HG03135 (cell line): ENCODE results near the gene SLC2A4.
A peak's percentile ranks its signal among the peaks of the same experiment; 100 is the strongest.

ENCODE experiments used
- ATAC-seq: cut with Tn5 transposase; IDR thresholded peaks from one replicate; pipeline ENCODE4 v1.9.1; 2021; ENCODE audit warnings: mild to moderate bottlenecking, moderate library complexity; ENCODE audit not compliant: unreplicated experiment

The SLC2A4 gene

GRCh38 chr17:7246779-7247178 lies 34.7 kb upstream of the SLC2A4 start:
- no peak for ATAC-seq

- ATAC-seq: no peak
These were observed 32.7 kb upstream of the SLC2A4 start for GRCh38 chr17:7248796-7249195.

GRCh38 chr17:7249214-7249613 lies 32.3 kb upstream of the SLC2A4 start:
- no peak for ATAC-seq

GRCh38 chr17:7249830-7250229 lies 31.7 kb upstream of the SLC2A4 start:
- no peak for ATAC-seq

GRCh38 chr17:7250695-7251627 lies 30.6 kb upstream of the SLC2A4 start:
- ATAC-seq: no peak

GRCh38 chr17:7251661-7252175 lies 29.8 kb upstream of the SLC2A4 start, which contains the start of gene CTDNEP1:
Gene CTDNEP1 (minus strand): TSS chr17:7251734. CDS start chr17:7251296, 438 bp downstream.
- peak; percentile 88 for ATAC-seq

GRCh38 chr17:7252176-7253043 lies 29.1 kb upstream of the SLC2A4 start, which contains the start of gene ELP5:
Gene ELP5 (plus strand): TSS chr17:7252215. CDS start chr17:7252551, 336 bp downstream.
- ATAC-seq: peak; percentile 53

- no peak for ATAC-seq
These were observed 28.4 kb upstream of the SLC2A4 start for GRCh38 chr17:7253082-7253481.

- no peak for ATAC-seq
These were observed 27.0 kb upstream of the SLC2A4 start for GRCh38 chr17:7254511-7254910.

- no peak for ATAC-seq
These were observed 24.6 kb upstream of the SLC2A4 start for GRCh38 chr17:7256766-7257456.

- no peak for ATAC-seq
These were observed 22.6 kb upstream of the SLC2A4 start for GRCh38 chr17:7258731-7259554.

GRCh38 chr17:7259555-7259889 lies 22.0 kb upstream of the SLC2A4 start:
- no peak for ATAC-seq

- ATAC-seq: no peak
These were observed 21.4 kb upstream of the SLC2A4 start for GRCh38 chr17:7260151-7260550.

- ATAC-seq: no peak
These were observed 20.7 kb upstream of the SLC2A4 start for GRCh38 chr17:7260651-7261378.

- ATAC-seq: no peak
These were observed 19.9 kb upstream of the SLC2A4 start for GRCh38 chr17:7261379-7262191.

- ATAC-seq: no peak
These were observed 19.2 kb upstream of the SLC2A4 start, which contains the start of gene CLDN7 for GRCh38 chr17:7262192-7262934. Gene CLDN7 (minus strand): TSS chr17:7262478. CDS start chr17:7262043, 435 bp downstream.

- ATAC-seq: no peak
These were observed 18.4 kb upstream of the SLC2A4 start for GRCh38 chr17:7262935-7263800.
